HCT116 (cell line): ENCODE measurements around the gene CNBD2. TPM values are rescaled to one million over a fixed set of nuclear protein-coding genes. Genes with fewer than 3 reads are reported as not detected.

Source experiments
- ATAC-seq: fragments of 200-7000 bp; cut with Tn5 transposase; 2 replicates; pipeline ENCODE4 v1.9.1; 2020; ENCODE audit warnings: mild to moderate bottlenecking, moderate library complexity
- BruUV-seq: library from RNA; stranded (reverse); fragments of 400-500 nt; replicated peaks from 2 replicates; lab custom pipeline; 2021; lab: Mats Ljungman, UMichigan
- CTCF ChIA-PET: fragments of 300-600 bp; sonication (Branson Sonifier 250); formaldehyde crosslinking; loops from one replicate; lab custom pipeline; 2021; ENCODE audit warnings: antibody characterized with exemption; lab: Charles Lee
- POLR2A ChIA-PET: fragments of 300-600, 350-600 bp; sonication (Branson Sonifier 250); formaldehyde crosslinking; loops from one replicate; lab custom pipeline; 2021; ENCODE audit warnings: antibody characterized with exemption; lab: Charles Lee
- RAD21 ChIA-PET, 2 experiments: fragments of 300-600 bp; sonication (Branson Sonifier 250); formaldehyde crosslinking; loops; one replicate each; lab custom pipeline; 2023; ENCODE audit warnings: low total read pairs in 2 of 2; ENCODE audit not compliant: uncharacterized antibody in 2 of 2, unreplicated experiment in 2 of 2, low non-redundant PET in 1 of 2; lab: Charles Lee
- DNase-seq: peaks from one replicate; pipeline ENCODE4 v3.0.0-alpha.2; 2010; ENCODE audit warnings: low read depth, low spot score
- H2AFZ ChIP-seq: fragments of 200-600 bp; shearing (Covaris generic), sonication (generic); 2 replicates; pipeline ENCODE4 v1.6.1; 2017; ENCODE audit warnings: low read depth, mixed run types, mixed read lengths, antibody characterized with exemption, low read length; ENCODE audit not compliant: poor library complexity, severe bottlenecking
- H3K27ac ChIP-seq: 2 replicates; pipeline ENCODE4 v1.5.1; 2012; ENCODE audit warnings: low read depth, low read length
- H3K27me3 ChIP-seq: fragments of 200-600 bp; sonication (generic); 2 replicates; pipeline ENCODE4 v1.6.1; 2016; ENCODE audit warnings: mixed run types, low read length, mixed read lengths; ENCODE audit not compliant: insufficient read depth
- H3K36me3 ChIP-seq, 2 experiments: fragments of 200-500 bp in 1 of 2; fragments of 200-600 bp in 1 of 2; sonication (Bioruptor generic) in 1 of 2; sonication (generic) in 1 of 2; 2 replicates each; pipeline versions ENCODE4 v1.5.1 to v1.6.1; 2014 to 2016; ENCODE audit warnings: low read length in 2 of 2, inconsistent platforms in 1 of 2, mixed read lengths in 1 of 2, mixed run types in 1 of 2; ENCODE audit not compliant: insufficient read depth in 2 of 2, control insufficient read depth in 1 of 2
- H3K4me1 ChIP-seq, 2 experiments: fragments of 200-600 bp in 1 of 2; sonication (generic) in 1 of 2; 2 replicates each; pipeline versions ENCODE4 v1.5.1 to v1.6.1; 2012 to 2017; ENCODE audit warnings: low read length in 2 of 2, inconsistent platforms in 1 of 2, mild to moderate bottlenecking in 1 of 2, mixed read lengths in 1 of 2, mixed run types in 1 of 2, moderate library complexity in 1 of 2; ENCODE audit not compliant: insufficient read depth in 2 of 2, control insufficient read depth in 1 of 2
- H3K4me2 ChIP-seq: fragments of 200-600 bp; sonication (generic); 2 replicates; pipeline ENCODE4 v1.6.1; 2017; ENCODE audit warnings: mixed run types, low read length, mixed read lengths
- H3K4me3 ChIP-seq, 2 experiments: fragments of 200-600 bp in 1 of 2; sonication (generic) in 1 of 2; replicated peaks in 1 of 2; 2 replicates each; pipeline ENCODE4 v1.5.1; 2011 to 2016; ENCODE audit warnings: low read length in 2 of 2, control low read depth in 1 of 2, low read depth in 1 of 2, mild to moderate bottlenecking in 1 of 2, mixed read lengths in 1 of 2, mixed run types in 1 of 2
- H3K79me2 ChIP-seq: fragments of 200-600 bp; sonication (generic); 2 replicates; pipeline ENCODE4 v1.6.1; 2017; ENCODE audit warnings: mild to moderate bottlenecking, mixed run types, low read length, moderate library complexity, mixed read lengths; ENCODE audit not compliant: insufficient read depth
- H3K9ac ChIP-seq: fragments of 200-600 bp; sonication (generic); 2 replicates; pipeline ENCODE4 v1.6.1; 2016; ENCODE audit warnings: low read length, mixed read lengths
- H3K9me2 ChIP-seq: fragments of 200-600 bp; sonication (generic), shearing (Covaris generic); 2 replicates; pipeline ENCODE4 v1.6.1; 2017; ENCODE audit warnings: mixed run types, mild to moderate bottlenecking, moderate library complexity; ENCODE audit not compliant: insufficient read depth
- H3K9me3 ChIP-seq, 2 experiments: fragments of 200-500 bp in 1 of 2; fragments of 200-600 bp in 1 of 2; sonication (Bioruptor generic) in 1 of 2; sonication (generic) in 1 of 2; 2 replicates each; pipeline ENCODE4 v1.6.1; 2014 to 2017; ENCODE audit warnings: low read length in 2 of 2, mixed read lengths in 2 of 2, inconsistent platforms in 1 of 2, low read depth in 1 of 2, mild to moderate bottlenecking in 1 of 2, mixed run types in 1 of 2, moderate library complexity in 1 of 2; ENCODE audit not compliant: control insufficient read depth in 1 of 2, insufficient read depth in 1 of 2
- H4K20me1 ChIP-seq: fragments of 200-600 bp; sonication (generic), shearing (Covaris generic); 2 replicates; pipeline ENCODE4 v1.6.1; 2017; ENCODE audit warnings: mixed run types, mild to moderate bottlenecking, moderate library complexity; ENCODE audit not compliant: insufficient read depth
- CEBPB ChIP-seq: IDR thresholded peaks from 2 replicates; pipeline ENCODE4 v1.6.1; 2012; ENCODE audit warnings: low read depth
- ELF1 ChIP-seq: IDR thresholded peaks from 2 replicates; pipeline ENCODE4 v1.6.1; 2012; ENCODE audit warnings: low read depth, borderline replicate concordance
- EZH2 ChIP-seq: fragments of 200-600 bp; sonication (generic); IDR thresholded peaks from 2 replicates; pipeline ENCODE4 v1.6.1; 2017; ENCODE audit warnings: antibody characterized with exemption, mixed run types
- FOSL1 ChIP-seq: IDR thresholded peaks from 2 replicates; pipeline ENCODE4 v1.6.1; 2012; ENCODE audit warnings: low read depth
- SIN3A ChIP-seq: IDR thresholded peaks from 2 replicates; pipeline ENCODE4 v1.6.1; 2012; ENCODE audit warnings: low read depth
- SP1 ChIP-seq: IDR thresholded peaks from 2 replicates; pipeline ENCODE4 v1.6.1; 2012; ENCODE audit warnings: low read depth
- SRF ChIP-seq: IDR thresholded peaks from 2 replicates; pipeline ENCODE4 v1.6.1; 2012; ENCODE audit warnings: low read depth
- intact Hi-C: fragments of 100-400 bp; cut with micrococcal nuclease; formaldehyde crosslinking; loops from 2 replicates; pipeline ENCODE4 v1.10.0; 2022
- total RNA-seq: library from RNA; stranded (reverse); gene quantifications from one replicate; pipeline ENCODE4 v1.2.1, GENCODE V29; 2021; ENCODE audit not compliant: unreplicated experiment
- TF ChIP-seq, protein P1 (sequence below): IDR thresholded peaks from 2 replicates; pipeline ENCODE4 v1.6.1; 2012

CNBD2 gene
- total RNA-seq, 1 experiment from 2014 or later: 3.1 TPM

GRCh38 chr20:35981969-35982368 lies 13.6 kb downstream of the CNBD2 start:
- H3K36me3 ChIP-seq: no peaks in the 10 kb centered on the region
- no peak for TF ChIP-seq SP1
- no peak for TF ChIP-seq EZH2
- TF ChIP-seq, all 23 proteins: peak for 0
- Histone ChIP-seq H3K4me2 (no peak overlapping the region), H3K79me2 (no peaks in the 10 kb centered on the region), H3K27me3 (no peaks in the 10 kb centered on the region), H3K27ac (no peak overlapping the region), H2AFZ (no peak overlapping the region), H3K9me2 (no peaks in the 10 kb centered on the region), H3K4me3 (no peak overlapping the region), H3K4me1 (peaks cover 0 to 5% of the 10 kb centered on the region in 2 experiments; a peak in 2 of 4 replicates), H4K20me1 (no peaks in the 10 kb centered on the region), H3K9me3 (no peaks in the 10 kb centered on the region), H3K9ac (no peak overlapping the region)
- intact Hi-C loops: no loop called here
- ChIA-PET POLR2A (no interaction called here), CTCF (interaction anchor here (0.9 to 3.6 kb wide), 4 partner anchors 9 to 28 kb away, joined by 3 to 15 read pairs (median 4); partner anchors contain the start of gene SCAND1), RAD21 (no interaction called here)
- peak; percentile 50; the same call in 1 of the 2 replicates for ATAC-seq
- BruUV-seq: no TSS peak
- no peak for DNase-seq

- Histone ChIP-seq H2AFZ (no peak overlapping the region), H3K4me2 (no peak overlapping the region), H3K79me2 (no peaks in the 10 kb centered on the region), H3K9me2 (no peaks in the 10 kb centered on the region), H3K9ac (no peak overlapping the region), H3K36me3 (no peaks in the 10 kb centered on the region), H3K4me3 (no peak overlapping the region), H3K9me3 (no peaks in the 10 kb centered on the region), H3K4me1 (peaks cover 0 to 4% of the 10 kb centered on the region in 2 experiments; a peak in 2 of 4 replicates), H4K20me1 (no peaks in the 10 kb centered on the region), H3K27ac (no peak overlapping the region), H3K27me3 (no peaks in the 10 kb centered on the region)
- no peak for TF ChIP-seq ELF1
- TF ChIP-seq SIN3A: no peak
- TF ChIP-seq CEBPB: no peak
- TF ChIP-seq SRF: no peak
- TF ChIP-seq, protein P1, sequence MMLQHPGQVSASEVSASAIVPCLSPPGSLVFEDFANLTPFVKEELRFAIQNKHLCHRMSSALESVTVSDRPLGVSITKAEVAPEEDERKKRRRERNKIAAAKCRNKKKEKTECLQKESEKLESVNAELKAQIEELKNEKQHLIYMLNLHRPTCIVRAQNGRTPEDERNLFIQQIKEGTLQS: no peak
- no peak for TF ChIP-seq FOSL1
- no TSS peak for BruUV-seq
- ATAC-seq (no peak), DNase-seq (no peak)
- CTCF ChIA-PET: interaction anchor here (1.6 kb wide), 1 partner anchor 9 kb away, joined by 8 read pairs; no protein-coding TSS in a partner anchor
- intact Hi-C loops: no loop called here
- RAD21 ChIA-PET: no interaction called here
- POLR2A ChIA-PET: no interaction called here
Observed at GRCh38 chr20:35984382-35984781, 16.0 kb downstream of the CNBD2 start.
